ENCODE data around the gene KCNJ9.

KCNJ9 gene

DNA sequence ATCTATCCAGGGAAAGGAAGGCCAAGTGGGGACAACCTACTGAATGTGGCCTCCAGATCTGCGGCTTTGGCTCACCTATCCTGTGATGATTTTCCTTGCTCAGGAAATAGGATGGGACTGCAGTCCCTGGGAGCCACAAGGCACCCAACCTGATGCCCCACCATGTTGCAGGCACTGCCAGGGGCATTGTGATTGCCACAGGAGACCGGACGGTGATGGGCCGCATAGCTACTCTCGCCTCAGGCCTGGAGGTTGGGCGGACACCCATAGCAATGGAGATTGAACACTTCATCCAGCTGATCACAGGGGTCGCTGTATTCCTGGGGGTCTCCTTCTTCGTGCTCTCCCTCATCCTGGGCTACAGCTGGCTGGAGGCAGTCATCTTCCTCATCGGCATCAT, 46.0 kb downstream of the KCNJ9 start:
- no peak for DNase-seq (ENCODE audit: low read depth)

DNA sequence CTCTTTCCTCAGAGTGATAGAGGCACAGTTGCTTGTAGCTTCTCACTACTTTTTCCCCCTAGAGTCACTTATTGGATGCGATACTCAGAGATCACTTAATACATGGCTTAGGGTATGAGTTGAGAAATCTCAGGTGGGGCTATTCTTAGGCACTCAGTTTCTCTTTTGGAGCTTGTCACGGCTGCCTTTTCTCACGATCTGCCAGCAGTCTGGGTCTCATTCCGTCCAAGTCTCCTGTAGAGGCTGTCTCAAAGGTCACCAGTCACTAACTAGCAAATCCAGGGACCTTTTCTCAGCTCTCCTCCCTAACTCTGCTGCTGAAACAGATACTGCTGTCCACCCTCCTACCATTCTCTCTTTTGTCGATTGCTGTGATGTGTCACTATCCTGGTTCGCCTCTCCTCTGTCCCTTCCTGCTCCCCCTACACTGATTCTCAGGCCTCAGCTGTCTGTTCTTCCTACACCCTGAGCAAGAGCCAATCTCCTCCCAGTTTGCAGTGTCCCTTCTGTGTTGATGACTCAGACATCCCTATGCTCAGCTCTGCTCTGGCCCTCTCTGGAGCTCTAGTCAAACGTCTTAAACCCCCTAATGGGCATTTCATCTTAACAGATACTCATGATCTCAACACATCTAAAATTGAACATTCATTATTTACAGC, 46.7 kb downstream of the KCNJ9 start:
- no peak for DNase-seq (ENCODE audit: low read depth)

DNA sequence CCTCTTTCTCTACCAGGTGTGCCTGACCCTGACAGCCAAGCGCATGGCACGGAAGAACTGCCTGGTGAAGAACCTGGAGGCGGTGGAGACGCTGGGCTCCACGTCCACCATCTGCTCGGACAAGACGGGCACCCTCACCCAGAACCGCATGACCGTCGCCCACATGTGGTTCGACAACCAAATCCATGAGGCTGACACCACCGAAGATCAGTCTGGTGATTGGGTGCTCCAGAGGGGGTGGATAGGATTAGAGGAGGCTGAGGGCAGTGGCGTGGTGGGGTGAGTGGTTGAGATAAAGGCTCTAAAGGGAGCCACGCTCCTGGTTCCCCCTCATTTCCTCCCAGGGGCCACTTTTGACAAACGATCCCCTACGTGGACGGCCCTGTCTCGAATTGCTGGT, 47.3 kb downstream of the KCNJ9 start:
- no peak for DNase-seq (ENCODE audit: low read depth)

DNA sequence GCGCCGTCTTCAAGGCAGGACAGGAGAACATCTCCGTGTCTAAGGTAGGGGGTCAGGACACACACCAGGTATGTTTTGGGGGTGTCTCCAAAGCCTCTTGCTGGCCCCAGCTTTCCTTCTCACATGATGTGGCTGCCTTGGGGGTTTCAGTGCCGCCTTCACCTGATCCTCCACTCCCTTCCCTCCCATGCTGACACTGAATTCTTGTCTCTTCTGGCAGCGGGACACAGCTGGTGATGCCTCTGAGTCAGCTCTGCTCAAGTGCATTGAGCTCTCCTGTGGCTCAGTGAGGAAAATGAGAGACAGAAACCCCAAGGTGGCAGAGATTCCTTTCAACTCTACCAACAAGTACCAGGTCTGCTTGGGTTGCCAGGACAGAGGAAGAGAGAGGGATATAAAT, 47.7 kb downstream of the KCNJ9 start:
- no peak for DNase-seq (ENCODE audit: low read depth)

DNA sequence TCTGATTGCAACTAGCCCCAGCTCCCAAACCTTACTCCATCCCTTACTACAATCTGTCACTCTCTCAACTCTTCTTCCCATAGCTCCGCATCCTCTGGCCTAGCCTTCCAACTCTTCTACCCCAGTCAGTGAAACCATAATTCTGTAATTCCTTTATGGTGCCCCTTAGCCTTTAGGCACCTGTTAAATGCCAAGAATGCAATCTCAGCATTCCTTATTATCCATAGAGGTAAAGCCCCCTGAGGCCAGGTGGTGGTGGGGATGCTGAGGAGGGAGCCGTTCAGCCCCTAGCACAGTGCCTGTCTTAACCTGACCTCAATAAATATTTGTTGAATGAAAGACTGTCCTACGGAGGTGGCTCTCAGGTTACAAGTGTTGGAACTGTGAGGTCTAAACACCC, 48.2 kb downstream of the KCNJ9 start:
- DNase-seq (ENCODE audit: low read depth): no peak

DNA sequence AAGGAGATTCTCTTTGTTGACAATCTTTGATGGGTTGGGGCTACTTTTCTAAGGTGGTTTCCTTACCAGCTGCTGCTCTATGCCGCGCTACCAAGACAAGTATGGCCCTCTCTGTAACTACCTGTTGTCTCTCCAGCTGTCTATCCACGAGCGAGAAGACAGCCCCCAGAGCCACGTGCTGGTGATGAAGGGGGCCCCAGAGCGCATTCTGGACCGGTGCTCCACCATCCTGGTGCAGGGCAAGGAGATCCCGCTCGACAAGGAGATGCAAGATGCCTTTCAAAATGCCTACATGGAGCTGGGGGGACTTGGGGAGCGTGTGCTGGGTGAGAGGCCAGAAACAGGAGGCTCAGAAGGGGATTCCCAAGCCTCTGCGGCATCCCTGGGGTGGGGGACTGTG, 48.6 kb downstream of the KCNJ9 start:
- DNase-seq (ENCODE audit: low read depth): no peak

DNA sequence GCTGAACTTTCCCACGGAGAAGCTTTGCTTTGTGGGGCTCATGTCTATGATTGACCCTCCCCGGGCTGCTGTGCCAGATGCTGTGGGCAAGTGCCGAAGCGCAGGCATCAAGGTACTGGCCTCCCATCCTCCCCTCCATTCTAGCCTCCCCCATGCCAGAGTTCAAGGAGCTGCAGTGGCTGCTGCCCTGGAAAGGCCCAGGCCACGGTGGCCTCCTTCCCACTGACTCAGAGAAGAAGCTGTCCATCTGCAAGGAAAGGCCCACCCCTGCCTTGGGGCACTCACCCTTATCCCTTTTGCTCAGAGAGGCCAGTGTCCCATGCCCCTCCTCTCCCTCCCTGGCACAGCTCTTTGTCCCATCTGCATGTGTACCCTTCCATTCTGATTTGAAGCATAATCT, 49.1 kb downstream of the KCNJ9 start:
- DNase-seq (ENCODE audit: low read depth): no peak

DNA sequence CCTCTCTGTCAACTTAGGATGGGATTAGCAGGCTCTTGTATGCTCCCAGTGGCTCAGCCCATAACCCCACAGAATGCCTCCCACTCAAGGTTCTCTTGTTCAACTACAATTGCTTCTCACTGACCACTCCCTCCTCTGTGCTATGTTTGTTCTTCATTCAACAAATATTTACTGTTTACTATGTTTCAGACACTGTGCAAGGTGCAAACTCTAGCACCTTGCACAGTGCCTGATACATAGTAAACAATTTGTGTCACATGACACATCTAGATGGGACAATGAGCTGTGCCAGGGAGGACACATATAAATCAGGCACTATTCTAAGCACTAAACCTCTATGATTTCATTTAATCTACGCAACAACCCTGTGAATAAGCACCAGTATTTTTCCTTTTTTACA, 49.6 kb downstream of the KCNJ9 start:
- no peak for DNase-seq (ENCODE audit: low read depth)

DNA sequence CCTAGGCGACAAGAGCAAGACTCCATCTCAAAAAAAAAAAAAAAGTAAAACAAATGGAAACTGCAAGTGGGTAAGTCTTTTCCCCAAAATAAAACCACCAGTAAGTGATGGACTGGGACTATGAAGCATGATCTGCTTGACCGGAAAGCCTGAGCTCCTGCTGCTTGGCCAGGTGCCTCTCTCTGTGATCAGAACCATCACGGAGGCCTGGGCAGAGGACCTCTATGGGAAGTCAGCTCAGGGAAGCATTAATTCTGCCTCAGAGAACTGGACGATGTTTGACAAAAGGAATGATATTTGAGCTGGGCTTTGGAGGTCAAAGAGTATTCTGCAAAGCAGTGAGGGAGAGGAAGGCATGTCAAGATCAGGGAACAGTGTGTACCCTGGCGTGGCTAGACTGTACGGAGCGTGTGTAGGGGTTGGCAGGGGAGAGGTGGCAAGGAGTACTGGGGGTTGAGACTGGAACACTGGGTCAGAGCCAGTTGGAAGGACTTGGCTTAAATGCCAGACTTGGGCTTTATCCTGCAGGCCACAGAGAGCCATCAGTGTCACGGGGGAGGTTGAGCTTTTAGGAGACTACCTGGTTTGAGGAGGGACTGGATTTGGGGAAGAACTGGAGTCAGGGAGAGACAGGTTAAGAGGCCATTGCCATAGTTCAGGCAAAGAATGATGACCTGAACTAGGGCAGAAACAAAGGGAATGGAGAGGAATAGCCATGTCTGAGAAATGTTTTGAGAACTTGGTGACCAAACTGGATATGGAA, 50.6 kb downstream of the KCNJ9 start:
- DNase-seq (ENCODE audit: low read depth): no peak

DNA sequence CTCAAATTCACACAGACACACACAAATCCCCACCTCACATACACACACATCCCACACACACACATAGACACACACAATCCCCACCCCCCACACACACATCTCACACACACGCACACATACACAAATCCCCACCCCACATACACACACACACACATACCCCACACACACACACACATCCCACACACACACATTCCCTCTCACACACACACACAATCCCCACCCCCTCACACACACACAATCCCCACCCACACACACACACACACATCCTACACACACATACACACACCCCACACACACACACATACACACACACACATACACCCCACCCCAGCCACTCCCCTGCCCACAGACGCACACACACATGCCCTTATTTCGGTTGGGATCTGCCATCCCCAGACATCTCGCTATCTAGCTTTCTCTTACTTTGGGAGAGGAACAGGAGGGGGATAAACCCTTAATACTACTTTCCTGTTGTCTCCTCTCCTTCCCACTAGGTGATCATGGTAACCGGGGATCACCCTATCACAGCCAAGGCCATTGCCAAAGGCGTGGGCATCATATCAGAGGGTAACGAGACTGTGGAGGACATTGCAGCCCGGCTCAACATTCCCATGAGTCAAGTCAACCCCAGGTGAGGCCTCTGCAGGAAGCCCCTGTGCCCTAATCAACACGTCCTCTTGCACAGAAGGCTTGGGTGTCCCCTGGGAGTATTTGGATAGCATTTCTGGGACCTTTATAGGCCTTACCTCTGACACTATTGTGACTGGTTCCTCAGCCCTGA, 52.8 kb downstream of the KCNJ9 start:
- DNase-seq (ENCODE audit: low read depth): no peak

DNA sequence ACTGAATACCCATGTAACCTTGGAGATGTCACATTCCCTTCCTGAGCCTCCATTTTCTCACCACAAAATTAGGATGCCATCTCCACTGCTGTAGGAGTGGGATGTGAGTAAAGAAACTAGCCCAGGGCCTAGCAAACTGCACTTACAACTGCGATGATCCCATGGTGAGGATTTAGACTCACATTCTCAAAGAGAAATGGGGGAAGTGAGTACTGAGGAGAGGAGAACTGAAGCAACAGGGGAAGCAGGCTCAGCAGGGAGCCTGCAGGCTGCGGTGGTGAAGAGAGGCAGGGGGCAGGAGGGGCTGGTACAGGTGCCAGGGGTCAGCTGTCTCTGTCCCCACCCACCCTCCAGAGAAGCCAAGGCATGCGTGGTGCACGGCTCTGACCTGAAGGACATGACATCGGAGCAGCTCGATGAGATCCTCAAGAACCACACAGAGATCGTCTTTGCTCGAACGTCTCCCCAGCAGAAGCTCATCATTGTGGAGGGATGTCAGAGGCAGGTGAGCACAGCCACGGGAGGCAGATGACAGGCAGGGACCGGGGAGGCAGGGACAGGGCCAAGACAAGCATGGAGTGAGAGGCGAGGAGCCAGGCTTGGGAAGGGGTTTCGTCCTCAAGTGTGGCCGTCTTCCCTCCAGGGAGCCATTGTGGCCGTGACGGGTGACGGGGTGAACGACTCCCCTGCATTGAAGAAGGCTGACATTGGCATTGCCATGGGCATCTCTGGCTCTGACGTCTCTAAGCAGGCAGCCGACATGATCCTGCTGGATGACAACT, 53.6 kb downstream of the KCNJ9 start:
- no peak for DNase-seq (ENCODE audit: low read depth)

DNA sequence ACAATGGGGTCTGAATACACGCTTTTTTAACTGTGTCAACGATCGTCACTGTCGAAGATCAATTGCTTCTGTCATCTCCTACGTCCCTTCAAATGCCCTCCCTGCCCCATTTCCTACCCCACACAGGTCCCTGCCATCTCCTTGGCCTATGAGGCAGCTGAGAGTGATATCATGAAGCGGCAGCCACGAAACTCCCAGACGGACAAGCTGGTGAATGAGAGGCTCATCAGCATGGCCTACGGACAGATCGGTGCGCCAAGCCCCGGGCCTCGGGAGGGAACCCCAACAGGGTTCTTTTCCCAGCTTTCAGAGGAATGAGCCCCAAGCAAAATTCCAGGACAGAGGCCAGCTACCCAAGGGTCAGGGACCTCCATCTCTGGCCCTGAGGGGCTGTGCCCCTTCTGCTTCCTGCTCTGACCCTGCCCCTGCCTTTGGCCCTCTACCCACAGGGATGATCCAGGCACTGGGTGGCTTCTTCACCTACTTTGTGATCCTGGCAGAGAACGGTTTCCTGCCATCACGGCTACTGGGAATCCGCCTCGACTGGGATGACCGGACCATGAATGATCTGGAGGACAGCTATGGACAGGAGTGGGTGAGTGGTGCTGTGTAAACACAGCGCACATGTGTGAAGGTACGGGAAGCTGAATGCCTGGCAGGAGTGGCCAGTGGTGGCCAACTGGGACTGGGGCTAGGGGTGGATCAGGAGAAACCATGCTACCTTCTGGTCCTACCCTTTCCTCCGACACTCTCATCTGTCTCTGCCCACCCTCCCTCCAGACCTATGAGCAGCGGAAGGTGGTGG, 55.0 kb downstream of the KCNJ9 start:
- no peak for DNase-seq (ENCODE audit: low read depth)

DNA sequence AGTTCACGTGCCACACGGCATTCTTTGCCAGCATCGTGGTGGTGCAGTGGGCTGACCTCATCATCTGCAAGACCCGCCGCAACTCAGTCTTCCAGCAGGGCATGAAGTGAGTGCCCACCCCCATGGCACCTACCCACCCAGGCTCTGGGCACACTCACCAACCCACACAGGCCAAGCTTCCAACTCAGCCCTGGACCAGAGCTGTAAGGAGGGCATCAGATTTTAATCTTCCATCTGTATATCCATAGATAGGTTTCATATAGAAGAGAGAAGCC, 55.5 kb downstream of the KCNJ9 start:
- no peak for DNase-seq (ENCODE audit: low read depth)

DNA sequence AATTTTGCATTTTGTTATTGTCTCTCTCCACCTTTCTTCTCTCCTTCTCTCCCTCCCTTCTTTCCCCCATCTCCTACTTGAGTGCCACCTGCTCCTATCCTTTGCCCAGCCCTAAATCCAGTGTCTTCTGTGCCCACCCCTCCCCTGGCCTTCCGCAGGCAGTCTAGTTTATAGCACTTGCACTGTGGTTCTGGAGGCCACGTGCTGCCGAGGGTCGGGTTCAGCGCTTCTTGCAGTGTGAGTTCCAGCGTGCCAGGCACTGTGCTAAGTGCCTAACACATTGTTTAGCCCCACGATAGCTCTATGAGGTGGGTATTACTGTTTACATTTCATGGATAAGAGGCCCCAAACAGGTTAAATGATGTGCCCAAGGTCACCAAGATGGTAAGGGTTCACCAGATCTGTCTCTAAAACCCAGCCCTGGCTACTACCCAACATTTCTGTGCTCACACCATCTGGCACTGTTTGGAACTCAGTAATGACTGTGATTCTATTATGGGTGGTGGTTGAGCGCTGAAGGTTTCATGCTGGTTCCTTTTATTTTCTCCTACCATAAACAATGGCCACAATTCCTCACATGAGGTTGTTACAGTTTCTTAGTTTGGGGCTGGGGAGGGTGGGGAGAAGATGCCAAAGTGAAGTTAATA, 56.0 kb downstream of the KCNJ9 start:
- no peak for DNase-seq (ENCODE audit: low read depth)

DNA sequence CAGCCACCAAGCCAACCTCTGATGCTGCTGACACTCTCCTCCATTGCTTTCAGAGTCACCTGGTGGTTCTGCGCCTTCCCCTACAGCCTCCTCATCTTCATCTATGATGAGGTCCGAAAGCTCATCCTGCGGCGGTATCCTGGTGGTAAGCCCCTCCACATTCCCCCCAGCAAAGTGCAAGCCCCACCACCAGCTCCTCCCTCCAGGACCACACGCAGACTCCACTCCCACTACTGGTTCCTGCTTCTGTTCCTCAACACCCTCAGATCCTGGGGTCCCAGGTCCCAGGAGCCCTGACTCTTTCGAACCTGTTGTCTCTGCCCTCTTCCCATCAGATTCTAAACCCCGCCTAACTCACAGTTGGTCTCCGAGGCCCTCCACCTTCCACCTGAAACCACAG, 58.5 kb downstream of the KCNJ9 start:
- DNase-seq (ENCODE audit: low read depth): no peak

Data from fibroblast of the conjunctiva (primary cell).